Stomach (tissue), 4 donors: ENCODE measurements around the gene CAPN15.

ENCODE experiments used
- POLR2A ChIP-seq, 4 donors: fragments of 450-650 bp; IDR thresholded peaks; one replicate each; pipeline ENCODE4 v1.6.1; 2016; ENCODE audit warnings: antibody characterized with exemption in 4 of 4, control low read depth in 2 of 4, mild to moderate bottlenecking in 1 of 4, moderate library complexity in 1 of 4
- POLR2AphosphoS5 ChIP-seq, 3 donors: sonication (generic); formaldehyde crosslinking; IDR thresholded peaks; one replicate each; pipeline ENCODE4 v1.6.1; 2016; ENCODE audit warnings: antibody characterized with exemption in 3 of 3
- TF ChIP-seq, protein P1 (sequence below), 7 experiments: fragments of 450-650 bp in 4 of 7; fragments of 200-600 bp in 3 of 7; sonication (generic) in 3 of 7; IDR thresholded peaks; one replicate each; pipeline ENCODE4 v1.5.1; 2016 to 2019; ENCODE audit warnings: antibody characterized with exemption in 7 of 7, control low read depth in 2 of 7, mild to moderate bottlenecking in 1 of 7

DNA sequence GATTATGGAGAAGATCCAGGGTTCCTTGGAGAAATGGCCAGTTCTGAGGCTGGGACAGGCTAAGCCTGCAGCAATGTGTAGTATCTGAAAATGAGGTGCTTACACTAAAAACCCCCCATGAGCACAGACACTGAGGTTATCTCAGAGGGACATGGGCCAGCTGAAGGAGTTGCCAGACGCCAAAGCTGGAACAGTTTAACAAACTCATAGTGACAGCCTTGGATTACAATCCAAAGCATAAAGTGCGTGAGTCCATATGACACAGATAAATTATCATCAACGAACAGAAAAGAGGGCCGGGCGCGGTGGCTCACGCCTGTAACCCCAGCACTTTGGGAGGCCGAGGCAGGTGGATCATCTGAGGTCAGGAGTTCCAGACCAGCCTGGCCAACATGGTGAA, 11.2 kb upstream of the CAPN15 start:
- TF ChIP-seq, protein P1, sequence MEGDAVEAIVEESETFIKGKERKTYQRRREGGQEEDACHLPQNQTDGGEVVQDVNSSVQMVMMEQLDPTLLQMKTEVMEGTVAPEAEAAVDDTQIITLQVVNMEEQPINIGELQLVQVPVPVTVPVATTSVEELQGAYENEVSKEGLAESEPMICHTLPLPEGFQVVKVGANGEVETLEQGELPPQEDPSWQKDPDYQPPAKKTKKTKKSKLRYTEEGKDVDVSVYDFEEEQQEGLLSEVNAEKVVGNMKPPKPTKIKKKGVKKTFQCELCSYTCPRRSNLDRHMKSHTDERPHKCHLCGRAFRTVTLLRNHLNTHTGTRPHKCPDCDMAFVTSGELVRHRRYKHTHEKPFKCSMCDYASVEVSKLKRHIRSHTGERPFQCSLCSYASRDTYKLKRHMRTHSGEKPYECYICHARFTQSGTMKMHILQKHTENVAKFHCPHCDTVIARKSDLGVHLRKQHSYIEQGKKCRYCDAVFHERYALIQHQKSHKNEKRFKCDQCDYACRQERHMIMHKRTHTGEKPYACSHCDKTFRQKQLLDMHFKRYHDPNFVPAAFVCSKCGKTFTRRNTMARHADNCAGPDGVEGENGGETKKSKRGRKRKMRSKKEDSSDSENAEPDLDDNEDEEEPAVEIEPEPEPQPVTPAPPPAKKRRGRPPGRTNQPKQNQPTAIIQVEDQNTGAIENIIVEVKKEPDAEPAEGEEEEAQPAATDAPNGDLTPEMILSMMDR (IDR thresholded peaks at IDR 0.05): no peak
- TF ChIP-seq POLR2A (IDR thresholded peaks at IDR 0.05): no peak
- no peak for TF ChIP-seq POLR2AphosphoS5 (IDR thresholded peaks at IDR 0.05)
